Suprapubic skin (tissue), 4 donors: ENCODE measurements around the gene IFI6.

Experiments
- EP300 ChIP-seq: sonication (generic); formaldehyde crosslinking; IDR thresholded peaks from one replicate; pipeline ENCODE4 v1.6.1; 2017; ENCODE audit warnings: antibody characterized with exemption
- POLR2A ChIP-seq, 2 donors: fragments of 450-650 bp; IDR thresholded peaks; one replicate each; pipeline ENCODE4 v1.6.1; 2017; ENCODE audit warnings: antibody characterized with exemption in 2 of 2, mild to moderate bottlenecking in 2 of 2, moderate library complexity in 2 of 2
- POLR2AphosphoS5 ChIP-seq, 3 donors: sonication (generic); formaldehyde crosslinking; IDR thresholded peaks; one replicate each; pipeline ENCODE4 v1.6.1; 2017; ENCODE audit warnings: antibody characterized with exemption in 3 of 3
- TF ChIP-seq, protein P1 (sequence below), 2 donors: fragments of 200-600 bp in 1 of 2; fragments of 450-650 bp in 1 of 2; sonication (generic) in 1 of 2; IDR thresholded peaks; one replicate each; pipeline ENCODE4 v1.5.1; 2016 to 2019; ENCODE audit warnings: antibody characterized with exemption in 2 of 2, mild to moderate bottlenecking in 1 of 2, moderate library complexity in 1 of 2

DNA sequence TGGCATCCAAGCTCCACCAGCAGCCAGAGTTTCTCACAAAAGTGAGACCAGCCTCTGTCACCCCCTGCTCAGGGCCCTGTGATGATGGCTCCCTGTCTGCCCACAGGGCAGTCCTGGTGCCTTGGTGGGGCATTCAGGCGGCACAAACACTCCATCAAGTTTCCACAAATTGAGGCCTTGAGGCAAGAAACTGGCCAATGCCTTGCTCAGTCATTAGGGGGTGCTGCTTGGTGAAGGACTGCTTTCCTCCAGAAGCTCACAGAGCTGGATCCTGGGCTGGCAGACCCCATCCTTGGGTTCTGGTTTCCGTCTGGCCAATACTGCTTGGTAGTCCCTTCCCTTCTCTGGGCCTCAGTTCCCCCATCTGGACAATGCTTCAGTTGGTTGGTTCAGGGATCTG lies 55.6 kb downstream of the IFI6 start:
- TF ChIP-seq POLR2A (IDR thresholded peaks at IDR 0.05): no peak
- TF ChIP-seq, protein P1, sequence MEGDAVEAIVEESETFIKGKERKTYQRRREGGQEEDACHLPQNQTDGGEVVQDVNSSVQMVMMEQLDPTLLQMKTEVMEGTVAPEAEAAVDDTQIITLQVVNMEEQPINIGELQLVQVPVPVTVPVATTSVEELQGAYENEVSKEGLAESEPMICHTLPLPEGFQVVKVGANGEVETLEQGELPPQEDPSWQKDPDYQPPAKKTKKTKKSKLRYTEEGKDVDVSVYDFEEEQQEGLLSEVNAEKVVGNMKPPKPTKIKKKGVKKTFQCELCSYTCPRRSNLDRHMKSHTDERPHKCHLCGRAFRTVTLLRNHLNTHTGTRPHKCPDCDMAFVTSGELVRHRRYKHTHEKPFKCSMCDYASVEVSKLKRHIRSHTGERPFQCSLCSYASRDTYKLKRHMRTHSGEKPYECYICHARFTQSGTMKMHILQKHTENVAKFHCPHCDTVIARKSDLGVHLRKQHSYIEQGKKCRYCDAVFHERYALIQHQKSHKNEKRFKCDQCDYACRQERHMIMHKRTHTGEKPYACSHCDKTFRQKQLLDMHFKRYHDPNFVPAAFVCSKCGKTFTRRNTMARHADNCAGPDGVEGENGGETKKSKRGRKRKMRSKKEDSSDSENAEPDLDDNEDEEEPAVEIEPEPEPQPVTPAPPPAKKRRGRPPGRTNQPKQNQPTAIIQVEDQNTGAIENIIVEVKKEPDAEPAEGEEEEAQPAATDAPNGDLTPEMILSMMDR (IDR thresholded peaks at IDR 0.05): no peak
- no peak for TF ChIP-seq POLR2AphosphoS5 (IDR thresholded peaks at IDR 0.05)
- TF ChIP-seq EP300: no peak
